Cardiac muscle cell (in vitro differentiated cells and primary cell): ENCODE measurements around the gene GINS3. TPM values are rescaled to one million over a fixed set of nuclear protein-coding genes. Genes with fewer than 3 reads are reported as not detected.

Experiments used
- DNase-seq, 2 donors: peaks; one replicate each; pipeline versions ENCODE4 v3.0.0 to v3.0.0-alpha.2; 2010 to 2017; ENCODE audit warnings: low read depth in 1 of 2, low spot score in 1 of 2
- H3K27ac ChIP-seq: fragments of 200-600 bp; sonication (generic); 2 replicates; pipeline ENCODE4 v1.5.1; 2016
- H3K27me3 ChIP-seq: fragments of 200-600 bp; sonication (generic); 2 replicates; pipeline ENCODE4 v1.6.0; 2016; ENCODE audit warnings: control low read depth
- H3K36me3 ChIP-seq: fragments of 200-600 bp; sonication (generic); 2 replicates; pipeline ENCODE4 v1.5.1; 2016; ENCODE audit warnings: control low read depth
- H3K4me1 ChIP-seq: fragments of 200-600 bp; sonication (generic); 2 replicates; pipeline ENCODE4 v1.8.1; 2017; ENCODE audit warnings: low read depth, mild to moderate bottlenecking, mixed run types
- H3K4me3 ChIP-seq: fragments of 200-600 bp; sonication (generic); 2 replicates; pipeline ENCODE4 v1.5.1; 2016; ENCODE audit warnings: mild to moderate bottlenecking
- H3K9me3 ChIP-seq: fragments of 200-600 bp; sonication (generic); 2 replicates; pipeline ENCODE4 v1.5.1; 2017; ENCODE audit warnings: low read depth, mild to moderate bottlenecking, control low read depth
- CTCF ChIP-seq: IDR thresholded peaks from 2 replicates; pipeline ENCODE4 v1.5.1; 2012; ENCODE audit warnings: low read depth, mild to moderate bottlenecking, low read length
- polyA plus RNA-seq: library from polyadenylated mRNA; unstranded; fragments of >200 nt; fragmentation: Nextera tagmentation; extraction: Ambion mirVana; gene quantifications from 2 replicates; pipeline ENCODE4 v1.2.1, GENCODE V29; 2016
- total RNA-seq: library from RNA; depleted of rRNA; stranded (reverse); fragments of >200 nt; gene quantifications from 2 replicates; pipeline ENCODE4 v1.2.3, GENCODE V29; 2016

Gene GINS3
- total and polyA plus RNA-seq, 2 experiments from 2014 or later, result 2.1 to 4.2 TPM

- H3K4me3 ChIP-seq, result no peak overlapping the region
- peaks cover 3% of the 10 kb centered on the region for H3K4me1 ChIP-seq
- H3K9me3 ChIP-seq, result no peaks in the 10 kb centered on the region
- H3K27ac ChIP-seq, result no peak overlapping the region
- H3K36me3 ChIP-seq, result no peaks in the 10 kb centered on the region
- H3K27me3 ChIP-seq, result no peaks in the 10 kb centered on the region
- no peak for TF ChIP-seq CTCF
- DNase-seq, result no peak
These were observed 24.8 kb downstream of the GINS3 start for GRCh38 chr16:58417035-58417434.

GRCh38 chr16:58417600-58417999, 25.3 kb downstream of the GINS3 start:
- no peak for TF ChIP-seq CTCF
- no peaks in the 10 kb centered on the region for H3K4me1 ChIP-seq
- no peak for DNase-seq
- H3K27ac ChIP-seq, result no peak overlapping the region
- no peaks in the 10 kb centered on the region for H3K27me3 ChIP-seq
- H3K4me3 ChIP-seq, result no peak overlapping the region
- no peaks in the 10 kb centered on the region for H3K9me3 ChIP-seq
- no peaks in the 10 kb centered on the region for H3K36me3 ChIP-seq

GRCh38 chr16:58418026-58418425, 25.8 kb downstream of the GINS3 start:
- H3K9me3 ChIP-seq, result no peaks in the 10 kb centered on the region
- H3K27me3 ChIP-seq, result no peaks in the 10 kb centered on the region
- H3K36me3 ChIP-seq, result no peaks in the 10 kb centered on the region
- no peaks in the 10 kb centered on the region for H3K4me1 ChIP-seq
- no peak for TF ChIP-seq CTCF
- no peak overlapping the region for H3K4me3 ChIP-seq
- no peak for DNase-seq
- no peak overlapping the region for H3K27ac ChIP-seq

- no peak overlapping the region for H3K27ac ChIP-seq
- no peaks in the 10 kb centered on the region for H3K27me3 ChIP-seq
- no peaks in the 10 kb centered on the region for H3K9me3 ChIP-seq
- H3K4me3 ChIP-seq, result no peak overlapping the region
- TF ChIP-seq CTCF, result no peak
- DNase-seq, result peak in 1 of 2 donors; percentile 17
- no peaks in the 10 kb centered on the region for H3K4me1 ChIP-seq
- H3K36me3 ChIP-seq, result no peaks in the 10 kb centered on the region
These were observed 26.3 kb downstream of the GINS3 start for GRCh38 chr16:58418601-58419000.

GRCh38 chr16:58419241-58419990, 27.1 kb downstream of the GINS3 start:
- H3K9me3 ChIP-seq, result no peaks in the 10 kb centered on the region
- no peaks in the 10 kb centered on the region for H3K36me3 ChIP-seq
- no peak for TF ChIP-seq CTCF
- no peak overlapping the region for H3K4me3 ChIP-seq
- H3K4me1 ChIP-seq, result no peaks in the 10 kb centered on the region
- no peaks in the 10 kb centered on the region for H3K27me3 ChIP-seq
- no peak for DNase-seq
- no peak overlapping the region for H3K27ac ChIP-seq
